Activated CD8-positive, alpha-beta memory T cell treated with anti-CD3 and anti-CD28 coated beads for 24 hours (primary cell): Measurements from ENCODE around the gene SLC25A25.
"Not testable (repeated sequence)": the region's sequence is repeated elsewhere in the genome, so short reads cannot be mapped to it uniquely, and the experiment has no call there.

ENCODE experiments used
- DNase-seq: peaks from one replicate; pipeline ENCODE4 v3.0.0-alpha.2; 2020

The SLC25A25 gene

GRCh38 chr9:128053560-128053959 lies 14.5 kb upstream of the SLC25A25 start:
- DNase-seq = no peak

- no peak for DNase-seq
Observed at GRCh38 chr9:128054087-128054486, 13.9 kb upstream of the SLC25A25 start.

- no peak for DNase-seq
Observed at GRCh38 chr9:128055344-128056040, 12.5 kb upstream of the SLC25A25 start.

- no peak for DNase-seq
Observed at GRCh38 chr9:128056086-128056485, 11.9 kb upstream of the SLC25A25 start.

- no peak for DNase-seq
Observed at GRCh38 chr9:128056887-128057723, 10.9 kb upstream of the SLC25A25 start.

- no peak for DNase-seq
Observed at GRCh38 chr9:128057724-128058409, 10.2 kb upstream of the SLC25A25 start.

GRCh38 chr9:128059365-128059983 lies 8.6 kb upstream of the SLC25A25 start:
- no peak for DNase-seq

- peak; percentile 62 for DNase-seq
Observed at GRCh38 chr9:128061275-128061960, 6.6 kb upstream of the SLC25A25 start.

GRCh38 chr9:128062279-128062678 lies 5.8 kb upstream of the SLC25A25 start:
- no peak for DNase-seq

- DNase-seq = no peak
Observed at GRCh38 chr9:128062846-128063831, 4.9 kb upstream of the SLC25A25 start.

- no peak for DNase-seq
Observed at GRCh38 chr9:128065907-128066712, 1.9 kb upstream of the SLC25A25 start.

GRCh38 chr9:128066713-128067644 lies 1.1 kb upstream of the SLC25A25 start, which contains the start of gene NAIF1:
TSS of gene NAIF1 (minus strand) at chr9:128067320. CDS start at chr9:128067101, 219 bp downstream.
- DNase-seq = peak; percentile 98

- peak; percentile 80 for DNase-seq
Observed at GRCh38 chr9:128068386-128069205, 564 bp downstream of the SLC25A25 start.

- no peak for DNase-seq
Observed at GRCh38 chr9:128070874-128071273, 2.8 kb downstream of the SLC25A25 start.

- not testable (repeated sequence) for DNase-seq
Observed at GRCh38 chr9:128071475-128071874, 3.4 kb downstream of the SLC25A25 start.

GRCh38 chr9:128072144-128073021 lies 4.4 kb downstream of the SLC25A25 start:
- peak; percentile 75 for DNase-seq
